Hippocampal formation (tissue), 2 donors: ENCODE measurements around the gene COL5A3.
A peak's percentile ranks its signal among the peaks of the same experiment; 100 is the strongest.

ENCODE experiments used
- DNase-seq, 2 donors: peaks; one replicate each; lab custom pipeline; 2025; lab: John Stamatoyannopoulos, UW

Gene COL5A3

DNA sequence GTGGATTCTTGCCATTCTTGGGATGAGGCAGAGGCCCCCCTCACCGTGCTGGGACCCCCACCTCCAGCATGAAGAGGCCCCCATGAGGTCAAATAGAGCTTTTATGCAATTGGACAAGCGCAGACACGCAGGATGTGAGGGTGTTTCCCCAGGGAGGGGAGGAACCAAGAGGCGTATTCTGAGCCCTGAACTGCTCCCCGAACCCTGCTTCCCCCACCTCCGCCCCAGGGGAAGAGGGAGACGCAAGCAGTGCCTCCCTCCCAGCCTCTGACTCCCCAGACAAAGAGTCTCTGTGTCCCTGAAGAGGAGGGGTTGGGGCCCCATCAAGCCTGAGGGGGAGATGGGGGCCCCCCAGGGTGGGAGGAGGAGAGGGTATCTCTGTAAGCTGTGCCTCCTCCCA is 1.7 kb upstream of the COL5A3 start:
- no peak for DNase-seq

DNA sequence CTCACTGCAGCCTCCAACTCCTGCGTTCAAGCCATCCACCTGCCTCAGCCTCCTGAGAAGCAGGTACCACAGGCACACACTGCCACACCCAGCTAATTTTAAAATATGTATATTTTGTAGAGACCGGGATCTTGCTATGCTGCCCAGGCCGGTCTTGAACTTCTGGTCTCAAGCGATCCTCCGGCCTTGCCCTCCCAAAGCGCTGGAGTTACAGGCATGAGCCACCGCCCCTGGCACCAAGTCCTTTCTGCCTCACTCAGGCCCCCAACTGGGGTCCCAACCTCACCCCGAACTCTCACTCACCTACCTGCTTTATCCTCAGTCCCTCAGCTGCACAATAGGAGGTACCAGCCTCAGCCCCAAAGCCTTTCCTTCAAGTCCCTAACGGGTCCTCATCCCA is 635 bp upstream of the COL5A3 start:
- DNase-seq = no peak

DNA sequence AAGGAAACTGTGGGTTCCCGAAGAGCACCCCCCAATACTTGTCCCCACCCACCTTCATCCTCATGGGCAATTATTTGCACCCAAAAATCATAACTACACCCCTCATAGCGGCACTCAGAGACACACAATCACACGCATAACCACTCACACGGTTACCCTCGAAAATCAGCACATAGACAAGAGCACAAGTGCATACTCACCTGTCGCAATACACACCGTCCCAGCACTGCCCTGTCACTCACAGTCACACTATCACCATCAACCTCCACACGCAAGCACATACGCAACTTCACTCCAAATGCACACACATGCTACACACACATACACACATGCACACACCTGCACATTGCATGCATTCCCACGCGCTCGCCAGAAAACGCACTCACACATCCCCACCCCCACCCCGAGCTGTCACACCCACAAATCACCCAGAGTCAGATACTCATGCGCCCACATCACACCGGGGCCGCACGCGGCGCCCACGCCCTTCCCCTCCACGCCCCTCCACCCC is 535 bp downstream of the COL5A3 start:
- no peak for DNase-seq

DNA sequence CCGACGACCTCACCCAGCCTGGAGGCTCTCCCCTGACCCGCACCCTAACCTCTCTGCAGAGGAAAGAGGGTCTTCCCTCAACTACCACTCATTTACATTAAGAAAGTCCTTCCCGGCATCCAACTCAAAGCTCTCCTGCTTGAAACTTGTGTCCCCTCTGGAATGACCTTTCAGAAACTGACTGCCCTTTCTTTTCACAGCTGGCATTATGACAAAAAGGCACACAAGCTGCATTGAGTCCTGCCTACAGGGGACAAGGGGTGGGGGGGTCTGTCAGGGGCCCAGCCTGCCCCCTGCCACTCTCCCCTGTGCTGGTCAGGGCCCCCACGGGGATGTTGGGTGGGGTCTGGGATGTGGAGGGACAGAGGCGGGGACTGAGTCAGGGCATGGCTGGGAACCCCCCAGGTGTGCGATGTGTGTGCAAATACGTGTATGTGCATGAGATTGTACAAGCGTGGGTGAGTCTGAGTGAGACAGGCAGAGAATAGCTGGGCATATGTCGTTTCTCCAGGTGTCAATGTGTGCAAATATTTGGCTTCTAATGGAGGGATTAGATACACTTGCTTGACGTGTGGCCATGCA is 2.0 kb downstream of the COL5A3 start:
- DNase-seq = no peak

DNA sequence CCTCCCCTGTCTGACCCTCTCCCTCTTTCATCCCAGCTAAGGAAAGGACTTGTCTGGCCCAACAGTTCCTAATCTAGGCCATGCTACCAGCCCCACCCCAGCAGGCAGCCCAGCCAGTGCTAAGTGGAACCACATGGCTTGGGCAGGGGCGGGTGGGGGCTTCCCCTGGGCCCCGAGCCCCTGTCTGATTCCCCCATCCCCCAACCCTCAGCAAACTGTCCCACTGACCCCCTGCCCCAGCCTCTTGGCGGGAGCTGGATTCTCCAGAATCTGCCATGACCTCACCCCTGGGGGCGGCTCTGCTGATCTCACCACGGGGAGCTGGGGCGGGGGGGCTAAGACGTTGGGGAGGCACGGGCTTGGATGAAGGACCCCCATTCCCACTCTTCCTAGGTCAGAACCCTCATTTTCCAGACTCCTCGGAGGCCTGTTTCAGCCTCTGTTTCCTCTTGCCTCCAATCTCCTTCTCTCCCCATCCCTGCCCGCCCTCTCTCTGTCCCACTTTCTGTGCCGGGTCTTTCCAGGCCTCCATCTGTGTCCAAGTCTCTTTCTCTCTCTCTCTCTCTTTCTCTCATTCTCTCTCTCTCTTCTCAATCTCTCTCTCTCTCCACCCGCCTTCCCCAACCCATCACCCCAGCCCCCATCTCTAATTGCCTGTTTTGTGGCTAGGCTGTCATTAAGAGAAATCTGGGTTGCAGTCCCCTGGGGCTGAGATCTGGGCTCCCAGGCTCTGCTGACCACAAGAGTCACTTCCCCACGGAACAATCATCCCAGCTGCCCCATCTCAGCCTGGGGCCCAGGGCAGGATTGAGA is 2.7 kb downstream of the COL5A3 start:
- DNase-seq = no peak

DNA sequence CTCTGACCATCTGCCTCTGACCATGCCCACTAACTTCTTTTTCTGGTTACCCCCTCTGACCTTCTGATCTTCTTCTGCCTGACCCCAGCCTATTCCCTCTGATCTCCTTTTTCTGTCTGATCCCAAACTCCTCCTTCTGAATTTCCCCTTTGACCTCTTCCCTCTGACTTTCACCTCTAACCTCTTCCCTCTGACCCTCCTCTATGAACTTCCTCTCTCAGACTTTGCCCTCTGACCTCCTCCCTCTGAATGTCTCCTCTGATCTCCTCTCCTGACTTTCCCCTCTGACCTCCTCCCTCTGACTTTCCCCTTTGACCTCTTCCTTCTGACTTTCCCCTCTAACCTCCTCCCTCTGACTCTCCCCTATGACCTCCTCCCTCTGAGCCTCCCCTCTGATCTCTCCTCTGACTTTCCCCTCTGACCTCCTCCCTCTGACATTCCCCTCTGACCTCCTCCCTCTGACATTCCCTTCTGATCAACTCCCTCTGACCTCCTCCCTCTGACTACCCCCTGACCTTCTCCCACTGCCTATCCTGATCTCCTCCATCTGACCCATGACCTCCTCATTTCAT is 3.5 kb downstream of the COL5A3 start:
- no peak for DNase-seq

DNA sequence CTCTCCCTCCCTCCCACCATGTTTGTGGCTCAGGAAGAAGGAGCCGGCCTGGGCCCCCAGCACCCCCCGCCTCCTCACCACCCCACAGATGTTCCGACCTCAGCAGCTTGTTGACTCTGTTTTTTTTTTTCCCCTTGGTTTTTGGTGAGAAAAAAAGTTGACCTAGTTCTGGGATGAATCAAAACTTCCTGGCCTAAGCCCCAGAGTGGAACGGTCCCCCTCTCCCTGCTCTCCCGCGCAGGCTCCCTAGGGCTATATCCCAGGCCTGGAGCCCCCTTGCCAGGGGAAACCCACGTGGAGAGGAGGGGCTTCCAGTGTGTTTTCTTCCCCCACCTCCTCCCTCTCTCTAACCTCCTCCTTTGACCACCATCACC is 4.0 kb downstream of the COL5A3 start:
- DNase-seq = no peak

DNA sequence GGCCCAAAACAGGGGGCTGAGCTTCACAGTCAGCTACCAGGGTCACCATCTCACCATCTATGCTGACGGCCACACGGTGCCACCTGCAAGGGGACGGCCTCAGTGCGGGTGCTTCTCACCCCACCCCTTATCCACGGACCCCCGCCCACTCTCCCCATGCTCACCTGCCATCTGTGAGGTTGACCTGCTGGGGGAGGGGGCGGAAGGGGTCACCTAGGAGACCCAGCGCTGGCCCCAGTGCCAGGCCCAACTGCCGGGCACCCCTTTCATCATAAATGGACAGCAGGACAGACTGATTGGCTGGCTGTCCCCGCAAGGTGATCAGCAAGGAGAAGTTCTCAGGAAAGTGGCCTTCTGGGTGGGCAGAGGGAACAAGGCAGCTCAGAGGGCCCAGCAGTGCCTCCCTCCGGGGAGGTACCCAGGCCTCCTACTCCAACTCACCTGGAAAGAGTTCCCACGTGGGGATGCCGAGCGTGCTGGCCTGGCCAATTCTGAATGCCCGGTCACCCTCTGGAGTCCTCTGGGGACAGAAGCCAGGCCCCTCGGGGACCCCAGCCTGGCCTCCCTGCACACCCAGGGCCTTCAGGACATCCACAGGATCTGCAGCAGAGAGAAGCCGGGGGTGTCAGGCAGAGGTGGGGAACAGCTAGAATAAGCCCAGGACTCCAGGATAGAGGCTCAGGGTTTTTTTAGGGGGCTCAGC is 4.5 kb downstream of the COL5A3 start:
- DNase-seq = no peak

DNA sequence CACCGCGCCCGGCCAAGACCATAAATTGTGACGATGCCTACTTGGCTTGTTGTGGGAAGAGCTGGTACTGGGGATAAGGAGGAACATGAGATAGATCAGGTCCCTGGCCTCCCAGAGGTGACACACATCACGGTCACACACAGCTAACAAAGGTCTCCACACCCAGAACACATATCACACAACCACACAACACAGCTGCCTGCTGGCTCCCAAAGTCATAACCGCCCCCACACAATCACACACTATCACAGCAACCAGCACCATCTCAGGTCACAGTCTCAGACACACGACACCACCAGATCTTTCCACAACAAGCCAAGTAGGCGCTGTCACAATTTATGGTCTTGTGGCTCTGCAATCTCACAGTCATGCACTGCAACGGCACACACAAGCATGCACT is 5.7 kb downstream of the COL5A3 start:
- DNase-seq = no peak

DNA sequence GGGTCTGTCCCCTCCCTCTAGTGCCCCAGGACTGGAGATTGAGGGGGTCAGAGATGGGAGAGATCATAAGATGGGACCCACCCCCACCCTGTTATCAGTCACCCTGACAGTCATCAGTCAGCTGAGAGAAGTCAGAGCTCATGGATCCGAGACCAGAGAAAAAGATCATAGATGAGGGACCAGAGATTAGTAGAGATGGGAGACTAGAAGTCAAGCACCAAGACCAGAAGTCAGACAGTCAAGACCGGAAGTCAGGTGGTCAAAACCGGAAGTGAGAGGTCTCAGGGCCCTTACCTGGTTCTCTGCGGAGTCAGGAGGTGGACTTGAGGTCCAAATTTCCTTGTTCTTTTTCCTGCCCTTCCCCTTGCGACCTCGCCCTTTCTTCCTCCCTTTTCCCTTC is 7.0 kb downstream of the COL5A3 start:
- no peak for DNase-seq

DNA sequence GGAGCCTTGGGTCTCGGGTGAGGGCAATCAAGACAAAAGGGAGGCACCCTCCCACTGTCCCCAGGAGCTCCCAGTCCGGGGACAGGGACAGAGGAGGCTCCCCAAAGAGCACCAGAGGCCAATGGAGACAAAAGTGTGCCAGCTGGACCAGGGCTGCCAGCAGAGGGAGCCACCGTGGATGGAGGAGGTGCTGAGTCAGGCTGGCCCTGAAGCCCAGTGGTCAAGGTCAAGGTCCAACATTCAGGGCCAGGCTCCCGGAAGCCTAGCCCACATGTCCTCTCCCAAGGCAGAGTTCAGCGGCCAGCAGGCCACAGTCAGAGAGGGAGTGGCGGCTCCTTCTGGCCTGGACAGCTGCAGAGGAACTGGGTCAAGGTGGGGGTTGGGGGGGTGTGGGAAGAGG is 8.4 kb downstream of the COL5A3 start:
- no peak for DNase-seq

DNA sequence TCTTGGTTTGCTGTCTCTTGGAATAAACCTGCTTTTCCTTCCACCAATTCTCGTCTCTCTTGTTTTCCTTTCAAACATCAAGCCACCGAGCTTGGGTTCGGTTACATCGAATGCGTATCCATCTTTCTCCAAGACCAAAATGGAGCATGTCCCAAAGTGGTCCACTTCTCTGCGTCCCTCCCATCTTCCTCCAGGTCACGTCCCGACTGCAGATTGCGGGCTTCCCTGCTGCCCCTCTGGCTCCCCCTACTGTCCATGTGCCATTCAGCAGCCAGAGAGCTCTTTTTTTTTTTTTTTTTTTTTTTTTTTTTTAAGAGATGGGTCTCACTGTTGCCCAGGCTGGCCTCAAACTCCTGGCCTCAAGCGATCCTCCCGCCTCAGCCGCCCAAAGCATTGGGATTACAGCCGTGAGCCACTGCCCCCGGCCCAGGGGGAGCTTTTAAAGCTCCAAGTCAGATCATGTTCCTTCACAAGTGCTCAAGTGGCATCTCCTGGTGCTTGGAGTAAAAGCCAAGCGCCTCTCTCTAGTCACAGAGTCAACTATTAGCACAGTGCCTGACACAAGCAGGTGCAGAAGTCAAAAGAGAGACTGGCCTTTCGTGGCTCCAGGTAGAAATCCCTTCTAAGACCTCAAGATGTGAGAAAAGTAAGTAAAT is 10.0 kb downstream of the COL5A3 start:
- DNase-seq = peak in 1 of 2 donors; percentile 14

DNA sequence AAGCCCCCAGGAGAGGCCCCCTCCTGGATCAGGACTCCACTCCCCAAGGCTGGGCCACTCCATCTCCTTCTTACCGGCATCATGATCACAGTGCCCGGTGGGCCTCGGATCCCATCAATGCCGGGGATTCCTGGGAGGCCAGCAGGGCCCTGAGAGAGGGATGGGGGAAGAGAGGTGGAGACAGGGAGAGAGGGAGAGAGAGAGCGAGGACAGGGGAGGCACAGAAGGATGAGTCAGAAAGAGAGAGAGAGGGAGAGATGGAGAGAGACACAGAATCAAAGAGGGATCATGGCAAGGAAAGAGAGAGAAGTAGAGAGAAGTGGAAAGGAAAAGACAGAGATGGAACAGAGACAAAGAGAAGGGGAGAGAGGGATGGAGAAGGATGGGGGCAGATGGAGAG is 13.8 kb downstream of the COL5A3 start:
- DNase-seq = no peak

DNA sequence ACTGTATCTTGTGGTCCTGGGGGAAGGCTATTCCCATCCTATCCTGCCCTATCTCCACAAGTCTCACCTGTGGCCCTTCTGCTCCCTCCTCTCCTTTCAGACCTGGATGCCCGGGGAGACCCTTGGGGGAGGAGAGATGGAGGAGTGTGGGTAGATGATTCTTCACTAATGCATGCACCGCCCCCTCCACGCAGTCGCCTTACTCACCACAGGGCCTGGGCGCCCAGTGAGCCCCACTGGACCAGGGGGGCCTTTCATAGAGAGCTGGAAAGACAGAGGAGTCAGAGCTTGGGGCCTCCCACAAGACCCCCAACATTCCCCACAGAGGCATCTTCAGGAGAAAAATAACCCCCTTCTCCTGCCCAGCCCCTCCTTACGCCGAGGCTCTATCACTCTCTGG is 14.3 kb downstream of the COL5A3 start:
- no peak for DNase-seq

DNA sequence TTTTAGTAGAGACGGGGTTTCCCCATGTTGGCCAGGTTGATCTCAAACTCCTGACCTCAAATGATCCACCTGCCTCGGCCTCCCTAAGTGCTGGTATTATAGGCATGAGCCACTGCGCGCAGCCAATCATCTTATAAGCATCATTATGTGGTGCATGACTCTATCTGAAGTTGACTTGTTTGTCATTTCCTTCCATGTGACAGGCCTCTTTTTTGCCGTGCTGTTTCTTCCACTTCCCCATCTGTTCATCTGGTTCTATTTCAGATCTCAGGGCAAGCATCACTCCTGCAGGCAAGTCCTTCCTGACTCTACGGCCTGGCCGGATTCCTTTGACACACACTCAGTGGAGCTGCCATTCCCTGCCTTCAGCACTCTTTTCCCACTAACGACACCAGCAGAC is 15.2 kb downstream of the COL5A3 start:
- DNase-seq = no peak

DNA sequence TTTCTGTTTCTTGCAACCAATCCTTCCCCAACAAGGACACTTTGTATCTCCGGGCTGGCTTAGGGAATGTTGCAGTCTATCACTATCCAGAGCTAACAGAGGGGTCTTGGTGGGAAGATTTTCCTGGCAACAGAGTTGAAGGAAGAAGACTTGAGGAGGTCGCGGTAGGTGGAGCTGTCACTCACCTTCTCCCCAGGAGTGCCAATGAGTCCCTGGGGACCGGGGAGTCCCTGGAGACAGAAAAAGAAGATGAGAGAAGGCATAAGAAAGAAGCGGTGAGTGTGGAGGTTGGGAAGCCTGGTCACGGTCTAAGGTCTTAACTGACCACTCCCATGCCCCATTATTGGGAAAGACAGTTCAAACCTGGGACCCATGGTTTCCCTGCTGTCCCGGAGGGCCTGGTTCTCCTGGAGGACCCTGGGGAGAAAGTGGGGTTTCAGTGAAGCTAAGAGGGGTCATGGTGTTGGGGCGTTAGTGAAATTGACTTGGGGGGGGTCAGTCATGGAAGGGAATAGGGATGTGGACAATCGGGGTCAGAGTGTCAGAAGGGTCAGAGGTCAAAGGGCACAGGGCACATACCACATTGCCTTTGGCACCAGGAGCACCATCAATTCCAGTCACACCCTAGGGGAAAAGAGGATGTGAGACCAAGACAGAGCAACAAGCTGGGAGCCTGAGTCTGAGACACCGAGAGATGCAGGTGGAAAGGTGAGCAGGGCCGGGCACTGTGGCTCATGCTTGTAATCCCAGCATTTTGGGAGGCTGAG is 18.7 kb downstream of the COL5A3 start:
- DNase-seq = no peak

DNA sequence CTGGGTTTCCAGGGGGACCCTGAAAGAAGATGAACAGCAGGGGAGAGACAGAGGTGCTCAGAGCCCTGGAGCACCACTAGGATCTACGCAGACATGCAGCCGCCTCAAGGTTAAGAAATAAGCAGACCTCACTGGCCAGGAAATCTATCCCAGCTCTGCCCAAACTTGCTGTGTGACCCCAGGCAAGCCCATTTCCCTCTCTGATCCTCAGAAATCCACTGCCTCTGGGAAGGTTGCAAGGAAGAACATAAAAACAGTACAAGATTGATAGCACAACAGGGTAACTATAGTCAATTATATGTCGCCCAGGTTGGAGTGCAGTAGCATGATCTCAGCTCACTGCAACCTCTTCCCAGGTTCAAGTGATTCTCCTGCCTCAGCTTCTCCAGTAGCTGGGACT is 20.8 kb downstream of the COL5A3 start:
- no peak for DNase-seq

DNA sequence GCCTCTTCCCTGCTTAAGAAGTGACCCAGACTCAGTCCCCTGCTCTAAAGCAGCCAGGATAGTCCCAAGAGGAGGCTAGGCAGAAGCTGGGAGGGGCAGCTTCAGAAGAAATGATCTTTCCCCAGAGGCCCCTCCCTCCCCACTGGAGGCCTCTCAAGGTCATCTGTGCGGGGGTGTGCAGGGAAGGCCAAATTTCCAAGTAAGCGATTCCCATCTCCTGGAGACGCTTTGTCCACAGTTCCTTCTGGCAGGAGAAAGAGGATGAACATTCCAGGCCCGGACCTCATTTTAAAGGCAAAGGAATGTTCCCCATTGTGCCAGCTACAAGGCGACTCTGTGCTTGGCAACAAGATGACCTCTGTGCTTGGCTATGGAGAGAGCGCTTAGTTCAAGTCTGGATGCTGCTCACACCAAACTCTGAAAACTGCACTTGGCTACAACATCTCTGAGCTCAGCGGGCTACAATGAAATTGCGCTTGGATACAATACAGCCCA is 23.5 kb downstream of the COL5A3 start:
- peak; percentile 36 to 72 for DNase-seq

DNA sequence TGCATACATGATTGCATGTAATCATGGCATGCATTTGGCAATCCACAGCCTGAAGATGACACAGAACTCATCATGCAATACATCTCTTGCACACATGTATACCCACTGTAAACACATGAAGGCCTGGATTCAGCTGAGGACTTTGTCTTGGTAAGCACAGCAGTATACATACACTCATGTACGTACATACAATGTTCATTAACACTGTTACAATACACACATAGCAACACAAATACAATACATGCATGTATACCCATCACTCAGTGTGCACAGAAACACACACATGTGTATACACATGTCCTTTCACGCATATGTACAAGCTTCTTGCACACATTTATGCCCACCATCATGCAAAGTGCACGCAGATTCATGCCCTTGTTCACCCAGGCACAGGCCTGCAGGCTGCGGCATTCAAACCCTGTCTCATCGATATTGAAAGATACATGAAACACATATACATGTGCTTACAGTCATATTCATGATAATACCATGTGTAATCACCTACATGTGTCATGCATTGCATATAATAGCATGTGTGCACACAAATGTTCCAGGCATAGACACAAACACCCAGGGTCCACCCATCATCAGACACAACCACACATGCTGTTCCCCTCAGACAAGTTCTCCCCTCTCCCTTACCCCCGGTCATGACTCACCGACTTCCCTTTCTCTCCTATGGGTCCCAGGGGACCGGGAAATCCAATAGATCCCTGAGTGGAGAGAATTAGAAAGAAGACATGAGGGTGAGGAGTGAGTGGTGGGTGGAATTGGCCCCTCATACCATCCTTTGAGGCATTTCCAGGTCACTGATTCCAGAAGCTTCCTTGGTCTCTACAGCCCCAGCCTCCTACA is 28.7 kb downstream of the COL5A3 start:
- no peak for DNase-seq

DNA sequence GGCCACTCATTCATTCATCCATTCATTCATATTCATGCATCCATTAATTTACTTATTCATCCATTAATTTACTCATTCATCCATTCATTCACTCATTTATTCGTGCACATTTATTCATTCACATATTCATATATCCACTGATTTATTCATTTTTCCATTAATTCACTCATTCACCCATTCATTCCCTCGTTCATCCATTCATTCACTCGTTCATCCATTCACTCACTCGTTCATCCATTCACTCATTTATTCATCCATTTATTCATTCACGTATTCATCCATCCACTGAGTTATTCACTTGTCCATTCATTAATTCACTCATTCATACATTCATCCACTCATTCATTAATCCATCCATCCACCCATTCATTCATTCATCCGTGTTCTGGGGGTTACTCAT is 38.2 kb downstream of the COL5A3 start:
- no peak for DNase-seq
